Psoas muscle (tissue), 8 donors: ENCODE results near the gene CA11. TPM values are rescaled to one million over a fixed set of nuclear protein-coding genes. Genes with fewer than 3 reads are reported as not detected.
"Not testable (repeated sequence)": the region's sequence is repeated elsewhere in the genome, so short reads cannot be mapped to it uniquely, and the experiment has no call there.

Experiments used
- ATAC-seq, 4 donors: fragments of 200-7000 bp; cut with Tn5 transposase; one replicate each; pipeline ENCODE4 v1.9.1; 2020; ENCODE audit warnings: moderate library complexity in 3 of 4, mild to moderate bottlenecking in 2 of 4
- DNase-seq, 2 donors: peaks; one replicate each; pipeline ENCODE4 v3.0.0-alpha.2; 2020
- H3K27ac ChIP-seq: fragments of 200-600 bp; one replicate; pipeline ENCODE4 v1.8.0; 2022
- H3K27me3 ChIP-seq, 3 donors: fragments of 200-600 bp in 1 of 3; one replicate each; pipeline versions ENCODE4 v1.6.1 to v1.8.0; 2013 to 2022; ENCODE audit warnings: low read length in 2 of 3, mild to moderate bottlenecking in 2 of 3, moderate library complexity in 1 of 3; ENCODE audit not compliant: insufficient read depth in 3 of 3
- H3K36me3 ChIP-seq, 2 donors: fragments of 200-600 bp in 1 of 2; one replicate each; pipeline versions ENCODE4 v1.6.1 to v1.8.0; 2013 to 2022; ENCODE audit warnings: low read depth in 1 of 2, mild to moderate bottlenecking in 1 of 2, moderate library complexity in 1 of 2; ENCODE audit not compliant: insufficient read depth in 1 of 2
- H3K4me1 ChIP-seq: fragments of 200-600 bp; one replicate; pipeline ENCODE4 v1.8.0; 2022
- H3K4me3 ChIP-seq: fragments of 200-600 bp; one replicate; pipeline ENCODE4 v1.8.0; 2022; ENCODE audit warnings: mild to moderate bottlenecking
- H3K9me3 ChIP-seq: fragments of 200-600 bp; one replicate; pipeline ENCODE4 v1.8.0; 2022
- WGBS, 3 donors: extraction: QIAGEN DNeasy Blood & Tissue Kit; methylation state at CpG; one replicate each; pipeline versions ENCODE4 v1.1.6 to v1.1.7; 2013; 5-methylcytosine and 5-hydroxymethylcytosine counted together
- intact Hi-C, 2 donors: fragments of 100-400 bp; cut with DNase I; formaldehyde crosslinking; loops; one replicate each; pipeline versions ENCODE4 v1.11.0 to v1.14.2; 2022
- polyA plus RNA-seq, 3 donors: library from polyadenylated mRNA; stranded (reverse); fragments of 200-250 nt; gene quantifications; one replicate each; pipeline ENCODE4 v1.2.3, GENCODE V29; 2013
- total RNA-seq, 4 donors: library from RNA; stranded (reverse); fragmentation: NEBNext Ultra II Directional in 2 of 4; extraction: Animal tissue kit (Norgen Biotek cat#: 25700) in 2 of 4; gene quantifications; one replicate each; pipeline versions ENCODE4 v1.2.1 to v1.2.4, GENCODE V29; 2021 to 2023
- TF ChIP-seq, protein P1 (sequence below): fragments of 200-600 bp; IDR thresholded peaks from one replicate; pipeline ENCODE4 v1.8.0; 2022; ENCODE audit warnings: antibody characterized with exemption
- donor health status: healthy with polysubstance abuse.
- donor health status: DM: no; HTN: no; CAD: no; lungs with moderate emphysema.
- donor health status: Bipolar disorder and iron deficiency.
- donor health status: healthy.
- donor health status: DM: yes; HTN: yes; CAD: no.
- donor health status: DM: no; HTN: no; CAD: no.
- donor health status: DM: no; HTN: no; CAD: no.
- donor health status: DM: yes; HTN: yes; CAD: no.

CA11 gene
- total and polyA plus RNA-seq, 7 donors, result 2.3 to 10.6 (median 8.6) TPM

DNA sequence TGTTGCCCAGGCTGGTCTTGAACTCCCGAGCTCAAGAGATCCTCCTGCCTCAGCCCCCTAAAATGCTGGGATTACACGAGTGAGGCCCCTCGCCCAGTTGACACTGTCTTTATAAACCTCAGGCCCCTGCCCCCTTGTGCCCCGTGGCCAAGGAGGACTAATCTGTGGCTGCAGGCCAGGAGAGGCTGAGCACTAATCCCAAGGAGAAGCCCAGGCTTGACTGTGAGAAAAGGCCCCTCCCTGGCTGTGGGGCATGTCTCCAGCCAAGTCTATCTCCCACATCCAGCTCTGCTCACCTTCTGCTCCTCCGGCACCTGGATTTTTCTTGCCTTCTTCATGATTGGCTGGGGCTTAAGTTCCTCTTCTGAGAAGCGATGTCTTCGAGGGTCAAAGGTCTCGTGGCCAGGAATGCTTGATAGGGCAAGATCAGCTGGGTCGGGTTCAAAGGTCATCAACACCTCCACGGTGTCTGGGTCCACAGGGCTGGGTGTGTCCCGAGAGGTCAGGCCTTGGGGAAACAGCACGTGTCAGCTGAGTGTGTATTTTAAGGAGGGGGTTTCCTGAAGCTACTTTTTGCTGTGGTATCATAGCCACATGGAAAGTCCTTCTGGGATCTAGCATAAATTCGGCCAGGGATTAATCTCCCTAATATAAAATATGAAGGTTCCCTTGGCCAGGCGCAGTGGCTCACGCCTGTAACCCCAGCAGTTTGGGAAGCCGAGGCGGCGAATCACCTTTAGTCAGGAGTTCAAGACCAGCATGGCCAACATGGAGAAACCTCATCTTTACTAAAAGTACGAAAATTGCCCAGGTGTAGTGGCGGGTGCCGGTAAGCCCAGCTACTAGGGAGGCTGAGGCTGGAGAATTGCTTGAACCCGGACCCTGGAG is 12.6 kb downstream of the CA11 start:
- intact Hi-C loops, result loop anchor here in 1 of 2 donors (10.0 kb wide), 1 partner anchor 331 kb away; the partner anchor contains the start of gene FTL
- no peak for ATAC-seq
- WGBS, 3 donors, result 48 to 67% (median 52%) methylated on average over 22 of the region's 22 CpGs
- peak overlapping the region; percentile 87 for H3K4me3 ChIP-seq
- H3K9me3 ChIP-seq, result no peaks in the 10 kb centered on the region
- H3K36me3 ChIP-seq, result peaks cover 0 to 7% of the 10 kb centered on the region in 2 donors
- peaks cover 50% of the 10 kb centered on the region for H3K4me1 ChIP-seq
- DNase-seq, result no peak
- TF ChIP-seq, protein P1, sequence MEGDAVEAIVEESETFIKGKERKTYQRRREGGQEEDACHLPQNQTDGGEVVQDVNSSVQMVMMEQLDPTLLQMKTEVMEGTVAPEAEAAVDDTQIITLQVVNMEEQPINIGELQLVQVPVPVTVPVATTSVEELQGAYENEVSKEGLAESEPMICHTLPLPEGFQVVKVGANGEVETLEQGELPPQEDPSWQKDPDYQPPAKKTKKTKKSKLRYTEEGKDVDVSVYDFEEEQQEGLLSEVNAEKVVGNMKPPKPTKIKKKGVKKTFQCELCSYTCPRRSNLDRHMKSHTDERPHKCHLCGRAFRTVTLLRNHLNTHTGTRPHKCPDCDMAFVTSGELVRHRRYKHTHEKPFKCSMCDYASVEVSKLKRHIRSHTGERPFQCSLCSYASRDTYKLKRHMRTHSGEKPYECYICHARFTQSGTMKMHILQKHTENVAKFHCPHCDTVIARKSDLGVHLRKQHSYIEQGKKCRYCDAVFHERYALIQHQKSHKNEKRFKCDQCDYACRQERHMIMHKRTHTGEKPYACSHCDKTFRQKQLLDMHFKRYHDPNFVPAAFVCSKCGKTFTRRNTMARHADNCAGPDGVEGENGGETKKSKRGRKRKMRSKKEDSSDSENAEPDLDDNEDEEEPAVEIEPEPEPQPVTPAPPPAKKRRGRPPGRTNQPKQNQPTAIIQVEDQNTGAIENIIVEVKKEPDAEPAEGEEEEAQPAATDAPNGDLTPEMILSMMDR, result no peak
- no peaks in the 10 kb centered on the region for H3K27me3 ChIP-seq
- H3K27ac ChIP-seq, result peak overlapping the region; percentile 97

DNA sequence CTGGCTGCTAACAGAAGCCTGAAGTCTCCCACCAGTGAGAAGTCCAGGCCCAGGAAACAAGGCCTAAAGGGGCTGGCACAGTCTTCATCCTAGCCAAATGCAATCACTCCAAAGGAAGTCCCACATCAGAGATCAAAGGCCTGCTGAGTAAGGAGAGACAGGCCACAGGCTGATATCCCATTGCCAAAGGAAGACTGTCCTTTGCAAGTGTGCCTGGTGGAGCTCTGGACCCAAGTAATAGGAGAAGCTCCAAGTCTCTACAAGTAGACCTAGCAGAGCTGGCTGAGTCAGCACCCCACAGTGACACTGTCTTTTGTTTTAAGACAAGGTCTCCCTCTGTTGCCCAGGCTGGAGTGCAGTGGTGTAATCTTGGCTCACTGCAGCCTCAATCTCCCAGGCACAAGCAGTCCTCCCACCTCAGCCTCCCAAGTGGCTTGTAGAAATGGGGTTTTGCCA is 13.3 kb downstream of the CA11 start:
- no peak for DNase-seq
- intact Hi-C loops, result loop anchor here in 1 of 2 donors (10.0 kb wide), 1 partner anchor 332 kb away; the partner anchor contains the start of gene FTL
- ATAC-seq, result peak in 1 of 4 donors; percentile 11
- H3K4me3 ChIP-seq, result no peak overlapping the region
- H3K27ac ChIP-seq, result peak overlapping the region; percentile 97
- peaks cover 49% of the 10 kb centered on the region for H3K4me1 ChIP-seq
- peaks cover 0 to 7% of the 10 kb centered on the region in 2 donors for H3K36me3 ChIP-seq
- H3K9me3 ChIP-seq, result no peaks in the 10 kb centered on the region
- H3K27me3 ChIP-seq, result no peaks in the 10 kb centered on the region
- TF ChIP-seq, protein P1, result no peak

DNA sequence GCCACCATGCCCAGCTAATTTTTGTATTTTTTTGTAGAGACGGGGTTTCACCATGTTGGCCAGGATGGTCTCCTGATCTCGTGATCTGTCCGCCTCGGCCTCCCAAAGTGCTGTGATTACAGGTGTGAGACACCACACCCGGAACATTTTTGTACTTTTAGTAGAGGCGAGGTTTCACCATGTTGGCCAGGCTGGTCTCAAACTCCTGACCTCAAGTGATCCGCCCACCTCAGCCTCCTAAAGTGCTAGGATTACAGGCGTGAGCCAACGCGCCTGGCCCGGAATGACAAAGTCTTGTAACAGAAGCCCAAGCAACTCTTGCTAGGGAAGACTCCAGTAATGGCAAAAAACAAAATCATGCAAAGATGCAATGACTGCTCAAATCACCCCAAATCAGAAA is 13.7 kb downstream of the CA11 start:
- H3K4me3 ChIP-seq, H3K27me3 ChIP-seq, DNase-seq, H3K9me3 ChIP-seq, H3K36me3 ChIP-seq, ATAC-seq: not testable (repeated sequence)
- intact Hi-C loops, result loop anchor here in 1 of 2 donors (10.0 kb wide), 1 partner anchor 333 kb away; the partner anchor contains the start of gene FTL
- Histone ChIP-seq H3K27ac (peak overlapping the region; percentile 97), H3K4me1 (peaks cover 49% of the 10 kb centered on the region)
- 40 to 69% (median 53%) methylated on average over 11 of the region's 11 CpGs for WGBS, 3 donors

DNA sequence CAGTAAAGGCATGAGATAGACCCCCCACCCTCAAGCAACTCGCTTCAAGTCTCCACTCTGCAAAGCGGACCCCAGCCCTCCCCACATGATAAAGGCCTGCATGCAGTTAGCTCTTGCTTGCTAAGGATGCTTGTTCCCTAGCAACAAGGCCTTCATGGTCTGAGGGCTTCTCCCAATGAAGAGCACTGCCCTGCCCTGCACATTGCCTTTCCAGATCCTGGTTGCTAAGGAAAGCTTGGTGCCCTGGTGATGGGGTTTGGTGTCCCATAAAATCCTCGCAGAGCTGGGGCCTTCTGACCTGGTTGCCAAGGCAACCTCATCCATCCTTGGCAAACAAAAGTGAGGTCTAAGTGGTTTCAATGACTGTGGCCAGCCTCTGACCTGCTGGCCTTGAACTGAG is 14.8 kb downstream of the CA11 start:
- Histone ChIP-seq H3K27me3 (no peaks in the 10 kb centered on the region), H3K36me3 (peaks cover 0 to 13% of the 10 kb centered on the region in 2 donors), H3K4me3 (peak overlapping the region; percentile 42), H3K4me1 (peaks cover 49% of the 10 kb centered on the region), H3K9me3 (no peaks in the 10 kb centered on the region), H3K27ac (peak overlapping the region; percentile 80)
- intact Hi-C loops, result loop anchor here in 1 of 2 donors (10.0 kb wide), 1 partner anchor 334 kb away; the partner anchor contains the start of gene FTL
- WGBS, 3 donors, result 65 to 78% (median 71%) methylated on average over 3 of the region's 3 CpGs
- ATAC-seq (no peak), DNase-seq (no peak)
- TF ChIP-seq, protein P1, result no peak
